ENCODE results near the gene STARD7.
"Not testable (repeated sequence)": the region's sequence is repeated elsewhere in the genome, so short reads cannot be mapped to it uniquely, and the experiment has no call there.

The STARD7 gene

DNA sequence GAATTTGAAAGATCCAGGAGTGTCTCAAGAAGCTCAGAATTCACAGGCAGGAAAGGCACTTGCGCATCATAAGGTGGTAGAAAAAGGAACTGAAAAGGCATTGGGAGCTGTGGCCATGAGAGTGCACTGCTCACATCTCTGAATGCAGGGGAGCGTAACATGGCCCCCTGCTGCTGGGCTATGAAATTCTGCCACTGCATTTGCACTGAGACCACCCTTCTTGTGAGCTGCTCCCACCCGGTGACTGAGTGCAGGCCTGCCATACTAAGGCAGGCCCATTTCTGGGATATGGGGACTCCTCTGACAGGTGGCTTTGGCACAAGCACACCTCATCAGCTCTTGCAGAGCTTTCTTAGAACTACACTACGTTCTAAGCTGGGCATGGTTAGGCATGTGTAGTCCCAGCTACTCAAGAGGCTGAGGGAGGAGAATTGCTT, 25.3 kb upstream of the STARD7 start:
- DNase-seq (ENCODE audit: low spot score), result no peak

DNA sequence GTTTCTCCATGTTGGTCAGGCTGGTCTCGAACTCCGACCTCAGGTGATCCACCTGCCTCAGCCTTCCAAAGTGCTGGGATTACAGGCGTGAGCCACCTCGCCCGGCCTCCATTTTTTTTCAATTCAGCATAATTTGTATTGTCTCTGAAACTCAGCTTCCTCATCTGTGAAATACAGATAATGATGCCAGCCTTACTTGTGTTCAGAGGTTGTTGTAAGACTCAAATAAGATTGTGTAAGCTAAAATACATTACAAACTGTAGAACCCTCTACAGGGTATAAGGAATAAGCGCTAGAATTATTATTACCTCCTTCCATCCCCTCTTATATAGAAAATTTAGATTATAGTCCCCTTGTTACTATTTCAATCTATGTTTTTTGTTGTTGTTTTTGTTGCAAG, 24.8 kb upstream of the STARD7 start:
- DNase-seq (ENCODE audit: low spot score), result no peak

DNA sequence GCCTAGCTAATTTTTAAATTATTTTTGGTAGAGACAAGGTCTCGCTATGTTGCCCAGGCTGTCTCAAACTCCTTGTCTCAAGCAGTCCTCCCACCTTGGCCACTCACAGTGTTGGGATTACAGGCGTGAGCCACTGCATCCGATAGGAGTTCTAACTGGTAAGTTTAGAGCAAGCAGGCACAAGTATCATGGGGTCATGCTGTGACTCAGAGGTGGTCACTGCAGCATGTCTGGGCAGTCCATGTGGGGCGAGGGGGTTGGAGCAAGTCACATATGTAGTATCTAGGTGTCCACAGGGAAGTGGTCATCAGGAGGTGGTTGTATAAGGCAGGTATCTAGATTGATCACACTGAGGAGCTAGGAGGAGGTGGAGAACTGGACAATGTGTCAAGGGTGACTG, 22.7 kb upstream of the STARD7 start:
- no peak for DNase-seq (ENCODE audit: low spot score)

DNA sequence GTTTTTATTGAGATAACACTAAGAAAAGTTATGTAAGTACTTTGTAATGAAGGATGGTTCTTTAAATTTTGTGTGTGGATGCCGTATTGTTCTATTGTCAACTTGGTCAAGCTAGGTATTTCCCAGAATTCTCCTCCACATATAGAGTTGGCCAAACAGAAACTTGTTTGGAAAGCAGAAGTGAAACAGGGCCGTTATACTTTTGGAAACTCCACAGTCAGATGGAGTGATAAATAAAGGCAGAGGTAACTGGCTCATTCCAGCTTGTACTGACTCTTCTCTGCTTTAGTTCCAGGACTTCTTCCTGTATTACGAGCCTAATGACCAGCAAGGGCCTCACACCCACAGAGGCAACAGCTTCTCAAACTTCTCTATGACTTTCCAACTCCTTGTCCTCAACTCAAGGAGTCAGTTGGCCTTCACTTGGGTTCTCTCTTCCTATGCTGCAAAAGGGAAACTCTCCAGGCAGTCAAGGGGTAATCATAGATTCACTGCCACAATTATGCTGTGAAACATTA, 16.4 kb upstream of the STARD7 start:
- DNase-seq (ENCODE audit: low spot score), result no peak

DNA sequence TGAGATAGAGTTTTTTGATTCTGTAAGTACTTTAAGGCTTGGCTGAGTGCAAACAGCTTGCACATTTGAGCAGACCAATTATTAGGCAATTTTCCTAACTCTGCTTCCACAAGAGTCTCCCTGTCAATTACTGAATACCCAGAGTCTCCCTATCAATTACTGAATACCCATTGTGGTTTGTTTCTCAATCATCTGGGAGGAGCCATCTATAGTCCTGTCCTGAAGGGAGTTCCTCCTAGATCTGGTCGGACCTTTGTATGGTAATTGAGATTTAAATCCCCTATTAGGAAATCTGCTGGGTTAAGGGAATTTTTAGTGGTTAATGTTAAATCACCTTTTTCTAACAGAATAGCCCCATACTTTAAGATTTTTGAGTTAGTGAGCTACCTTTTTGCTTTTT, 12.5 kb upstream of the STARD7 start:
- DNase-seq (ENCODE audit: low spot score), result not testable (repeated sequence)

DNA sequence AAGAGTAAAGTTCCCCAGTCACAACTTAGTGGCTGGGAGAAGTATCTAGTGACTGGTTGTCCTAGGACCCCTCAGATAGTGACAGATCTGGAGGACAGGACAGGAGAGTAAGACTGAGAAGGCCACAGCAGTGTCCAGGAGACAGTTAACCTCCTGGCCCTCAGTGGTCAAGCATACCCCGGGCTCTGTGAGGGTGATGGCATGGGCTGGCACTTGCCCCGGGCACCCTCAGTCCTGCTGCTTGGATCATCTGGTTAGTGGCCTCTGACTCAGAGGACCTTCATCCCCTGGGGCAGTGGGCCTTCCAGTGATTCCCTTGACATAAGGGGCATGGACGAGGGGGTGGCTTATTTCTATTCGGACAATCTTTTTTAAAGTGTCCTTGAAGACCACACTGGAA, 11.3 kb upstream of the STARD7 start:
- not testable (repeated sequence) for DNase-seq (ENCODE audit: low spot score)

DNA sequence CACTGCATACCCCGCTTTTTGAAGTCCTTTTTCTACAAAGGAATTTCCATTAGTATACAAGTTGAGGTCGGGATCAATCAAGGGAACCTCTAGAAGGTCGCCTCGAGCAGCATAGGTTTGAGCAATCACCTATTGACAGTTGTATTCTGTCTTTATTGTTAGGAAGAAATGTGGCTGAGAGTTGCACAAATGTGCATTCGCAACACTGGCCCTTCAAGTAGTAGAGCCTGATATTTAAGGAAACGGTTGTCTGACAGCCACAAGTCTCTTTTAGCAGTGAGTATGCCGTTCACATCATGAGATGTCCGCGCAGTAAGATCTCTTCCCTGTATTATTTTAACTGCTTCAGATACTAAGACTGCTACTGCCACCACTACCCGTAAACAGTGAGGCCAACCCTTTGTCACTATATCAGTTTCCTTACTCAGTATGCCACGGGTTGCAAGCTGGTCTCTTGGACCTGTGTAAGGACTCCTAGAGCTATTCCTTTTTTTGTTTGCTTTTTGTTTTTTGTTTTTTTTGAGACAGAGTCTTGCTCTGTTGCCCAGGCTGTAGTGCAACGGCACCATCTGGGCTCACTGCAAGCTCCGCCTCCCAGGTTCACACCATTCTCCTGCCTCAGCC, 10.0 kb upstream of the STARD7 start:
- DNase-seq (ENCODE audit: low spot score), result no peak

DNA sequence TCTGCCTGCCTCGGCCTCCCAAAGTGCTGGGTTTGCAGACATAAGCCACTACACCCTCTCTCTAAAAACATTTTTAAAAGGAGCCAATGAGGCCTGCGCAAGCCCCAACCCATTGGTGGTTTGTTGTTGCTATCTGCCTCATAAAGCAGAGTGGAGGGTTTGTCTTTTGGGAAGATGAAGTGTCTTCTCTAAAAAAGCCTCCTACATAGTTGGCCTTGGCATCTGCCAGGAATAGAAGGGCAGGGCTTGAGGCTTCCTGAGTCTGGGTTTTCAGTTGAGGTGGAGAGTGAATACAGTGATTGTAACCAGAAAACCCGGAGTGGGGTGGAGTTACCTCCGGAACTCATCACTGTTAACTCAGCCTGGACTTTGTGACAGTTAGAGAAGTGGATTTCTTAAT, 5.9 kb upstream of the STARD7 start:
- no peak for DNase-seq (ENCODE audit: low spot score)

DNA sequence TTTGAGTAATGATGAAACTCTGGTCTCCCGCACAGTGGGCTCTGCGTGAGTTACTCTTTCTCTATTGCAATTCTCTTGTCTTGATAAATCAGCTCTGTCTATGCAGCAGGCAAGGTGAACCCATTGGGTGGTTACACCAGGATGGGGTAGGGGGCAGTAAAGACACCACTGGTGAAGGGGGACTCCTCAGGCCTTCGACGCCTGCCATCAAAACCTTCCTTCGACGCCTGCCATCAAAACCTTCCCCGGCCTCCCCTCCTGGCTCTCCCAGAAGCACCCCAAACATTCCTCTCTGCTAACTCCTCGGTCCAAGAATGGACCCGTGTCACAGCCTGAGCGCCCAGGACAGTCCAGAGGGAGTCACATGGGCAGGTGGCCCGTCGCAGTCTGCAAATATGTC, 4.8 kb upstream of the STARD7 start:
- no peak for DNase-seq (ENCODE audit: low spot score)

DNA sequence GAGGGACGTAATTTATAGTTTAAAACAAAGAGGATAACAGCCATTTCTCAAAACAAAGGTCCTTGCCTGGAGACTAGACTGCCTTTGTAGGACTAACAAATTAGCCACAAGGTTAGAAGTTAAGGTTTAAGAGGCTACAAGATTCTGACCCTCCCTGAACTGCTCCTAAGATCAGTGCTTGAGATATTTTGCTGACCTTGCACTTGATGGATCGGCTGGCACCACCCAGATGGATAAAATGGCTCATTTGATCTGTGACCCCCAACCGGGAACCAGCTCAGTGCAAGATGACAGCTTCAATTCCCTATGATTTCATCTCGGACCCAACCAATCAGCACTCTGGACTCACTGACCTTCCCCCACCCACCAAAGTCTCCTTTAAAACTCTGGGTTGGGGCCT, 3.7 kb upstream of the STARD7 start:
- DNase-seq (ENCODE audit: low spot score), result no peak

DNA sequence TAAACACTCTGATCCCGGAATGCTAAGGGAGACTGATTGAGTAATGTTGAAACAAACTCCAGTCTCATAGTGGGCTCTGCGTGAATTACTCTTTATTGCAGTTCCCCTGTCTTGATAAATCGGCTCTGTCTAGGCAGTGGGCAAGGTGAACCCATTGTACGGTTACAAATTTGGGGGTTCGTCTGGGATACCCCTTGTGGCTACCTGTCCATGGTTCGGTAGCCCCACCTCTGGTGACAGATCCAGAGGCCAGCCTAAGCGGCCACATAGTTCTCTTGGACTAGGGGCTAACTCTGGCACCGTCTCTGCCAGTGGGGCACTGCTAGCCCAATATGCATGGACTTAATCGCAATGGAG, 1.1 kb upstream of the STARD7 start:
- DNase-seq (ENCODE audit: low spot score), result no peak

DNA sequence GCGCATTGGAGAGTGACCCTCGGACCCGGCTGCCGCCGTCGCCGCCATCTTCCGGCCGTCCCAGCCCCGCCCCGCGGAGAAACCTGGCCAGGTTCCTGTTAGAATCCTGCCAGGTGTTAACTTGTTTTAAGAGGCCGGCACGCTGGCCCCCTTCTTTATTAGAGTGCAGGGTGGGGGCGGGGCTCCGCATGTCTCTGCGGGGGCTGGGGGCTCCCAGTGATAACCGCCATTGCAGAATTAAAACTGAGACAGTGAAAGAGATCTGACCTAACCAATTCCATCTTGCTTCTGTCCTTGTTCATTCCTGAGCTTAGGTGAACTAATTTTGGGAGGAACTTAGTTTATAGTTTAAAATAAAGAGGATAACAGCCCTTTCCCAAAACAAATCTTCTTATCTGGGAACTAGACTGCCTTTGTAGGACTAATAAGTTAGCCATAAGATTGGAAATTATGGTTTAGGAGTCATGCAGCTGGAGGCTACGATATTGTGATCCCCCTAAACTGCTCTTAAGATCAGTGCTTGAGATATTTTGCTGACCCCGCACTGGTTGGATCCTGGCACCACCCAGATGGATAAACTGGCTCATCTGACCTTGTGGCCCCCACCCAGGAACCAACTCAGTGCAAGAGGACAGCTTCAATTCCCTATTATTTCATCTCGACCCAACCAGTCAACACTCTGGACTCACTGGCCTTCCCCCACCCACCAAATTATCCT, 543 bp upstream of the STARD7 start:
- no peak for DNase-seq (ENCODE audit: low spot score)

DNA sequence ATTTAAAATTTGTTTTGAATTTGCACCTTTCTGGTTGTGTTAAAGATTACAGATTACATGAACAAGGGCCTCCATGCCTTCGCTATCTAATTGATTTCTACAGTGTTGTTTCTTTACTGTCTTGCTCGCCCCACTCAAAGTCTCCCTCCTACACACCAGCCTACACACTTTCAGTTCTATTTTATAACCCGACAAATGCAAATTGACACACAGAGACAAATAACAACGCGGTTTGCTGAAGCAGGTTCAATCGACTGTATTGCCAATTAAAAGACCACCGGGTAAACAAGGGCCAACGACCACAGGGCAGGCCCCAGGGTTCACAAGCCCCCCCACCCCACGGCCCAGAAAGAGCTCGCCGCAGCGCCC, 869 bp downstream of the STARD7 start:
- DNase-seq (ENCODE audit: low spot score), result no peak

DNA sequence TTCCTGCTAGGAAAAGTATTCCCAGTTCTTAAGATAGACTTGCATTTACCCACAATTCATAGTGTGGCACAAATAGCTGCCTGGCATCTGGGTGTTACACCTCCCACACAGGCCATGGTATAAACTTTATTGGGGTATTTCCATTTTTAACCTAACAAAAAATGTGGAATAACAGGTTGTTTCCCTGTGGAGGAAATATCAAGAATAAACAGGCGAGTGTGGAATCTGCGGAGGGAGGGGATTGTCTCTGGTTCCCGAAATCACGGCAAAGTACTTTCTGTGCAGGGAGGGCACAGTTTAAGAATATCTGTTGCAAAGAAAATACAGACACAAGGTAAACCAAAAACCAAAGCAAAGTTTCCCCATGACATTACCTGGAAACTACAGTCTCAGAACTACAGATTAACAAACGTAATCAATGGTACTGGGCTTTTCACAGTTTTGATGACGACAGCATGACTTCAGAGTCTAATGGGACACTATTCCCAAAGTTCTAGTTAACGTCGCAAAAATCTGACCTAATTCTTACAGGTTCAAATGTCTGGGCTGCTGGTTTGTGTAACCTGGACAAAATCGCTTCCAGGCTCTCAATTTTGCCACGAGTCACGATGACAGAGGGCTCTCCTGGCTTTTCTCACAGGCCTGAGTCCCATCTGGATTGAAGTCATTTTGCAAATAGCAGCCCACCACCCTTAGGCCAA, 1.4 kb downstream of the STARD7 start:
- no peak for DNase-seq (ENCODE audit: low spot score)

DNA sequence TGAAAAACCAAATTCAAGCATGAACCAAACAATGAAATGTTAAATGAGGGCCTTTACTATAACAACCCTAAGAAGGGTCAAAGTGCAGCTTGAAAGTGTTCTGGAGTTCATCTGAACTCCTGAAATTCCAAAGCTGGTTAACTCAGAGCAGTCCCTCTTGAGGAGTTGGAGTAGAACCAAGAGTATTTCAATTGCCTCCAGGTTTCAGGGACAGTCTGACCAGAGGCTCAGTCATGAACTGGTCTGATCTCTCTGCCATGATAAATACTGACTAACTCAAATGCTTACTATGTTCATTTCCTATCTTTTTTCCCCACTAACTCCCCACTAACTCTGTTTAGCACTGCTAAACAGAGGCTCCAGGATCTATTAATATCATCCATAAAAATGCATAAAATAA, 2.7 kb downstream of the STARD7 start:
- no peak for DNase-seq (ENCODE audit: low spot score)

DNA sequence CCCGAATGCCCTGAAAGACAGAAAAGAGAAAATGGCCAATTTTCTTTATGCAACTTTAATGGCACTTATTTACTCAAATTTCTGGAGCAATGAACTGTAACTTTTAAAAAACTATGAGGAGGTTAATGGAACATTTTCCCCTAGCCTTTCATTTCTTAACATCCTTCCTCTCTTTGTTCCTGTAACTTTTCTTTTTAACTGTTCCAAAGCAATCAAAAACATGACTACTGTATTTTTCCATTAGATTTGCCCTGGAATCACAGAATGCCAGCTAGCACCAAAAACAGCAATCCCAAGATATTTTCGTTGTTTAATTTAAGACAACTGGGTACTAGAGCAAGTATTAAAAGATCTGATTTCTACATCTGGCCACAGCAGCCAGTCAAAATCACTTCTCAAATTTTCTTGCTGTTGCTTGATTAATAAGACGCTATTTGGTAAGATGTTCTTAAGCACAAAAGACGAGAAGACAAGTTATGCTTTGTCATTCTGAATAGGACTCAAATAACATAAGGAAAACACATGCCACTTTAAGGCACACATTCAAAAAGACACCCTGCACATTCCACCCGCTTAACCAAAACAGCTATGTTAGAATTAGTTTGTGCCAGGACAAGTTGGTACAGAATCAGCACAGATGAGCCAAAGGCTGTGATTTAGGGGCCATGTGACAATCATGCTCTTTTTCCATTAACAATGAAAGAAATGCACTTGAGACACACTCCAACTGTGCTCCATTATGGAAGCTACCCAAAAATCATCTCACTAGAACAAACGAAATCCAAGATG, 3.6 kb downstream of the STARD7 start:
- peak; percentile 85 for DNase-seq (ENCODE audit: low spot score)

DNA sequence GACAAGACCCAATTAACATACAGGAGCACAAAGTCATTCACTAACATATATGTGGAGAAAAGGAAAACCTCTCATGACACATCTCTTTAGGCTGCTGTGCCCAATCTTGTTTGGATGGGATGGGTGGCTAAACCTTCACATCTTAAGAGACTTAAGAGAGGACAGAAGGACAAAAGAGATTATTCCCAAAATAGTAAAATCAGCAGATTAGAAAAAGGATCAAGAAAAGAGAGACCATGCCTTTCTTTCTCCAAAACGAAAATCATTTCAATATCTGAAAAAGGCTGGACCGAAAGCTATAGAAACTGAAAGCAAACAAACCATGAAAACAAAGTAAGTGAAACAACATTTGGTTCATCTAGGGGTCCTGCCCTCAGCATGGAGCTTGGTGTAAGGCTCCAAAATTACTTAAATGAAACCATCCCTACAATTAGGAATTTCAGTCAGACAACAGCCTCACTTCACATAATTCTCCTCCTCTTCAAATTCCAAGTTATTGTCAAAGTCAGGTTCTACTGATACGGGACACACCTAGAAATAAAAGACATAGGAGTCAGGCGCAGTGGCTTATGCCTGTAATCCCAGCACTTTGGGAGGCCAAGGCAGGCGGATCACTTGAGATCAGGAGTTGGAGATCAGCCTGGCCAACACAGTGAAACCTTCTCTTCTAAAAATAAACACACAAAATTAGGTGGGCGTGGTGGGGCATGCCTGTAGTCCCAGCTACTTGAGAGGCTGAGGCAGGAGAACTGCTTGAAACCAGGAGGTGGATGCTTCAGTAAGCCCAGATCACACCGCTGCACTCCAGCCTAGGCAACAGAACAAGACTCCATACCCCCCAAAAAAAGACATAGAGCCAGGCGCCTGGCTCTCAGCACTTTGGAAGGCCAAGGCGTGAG, 5.2 kb downstream of the STARD7 start:
- DNase-seq (ENCODE audit: low spot score), result no peak

DNA sequence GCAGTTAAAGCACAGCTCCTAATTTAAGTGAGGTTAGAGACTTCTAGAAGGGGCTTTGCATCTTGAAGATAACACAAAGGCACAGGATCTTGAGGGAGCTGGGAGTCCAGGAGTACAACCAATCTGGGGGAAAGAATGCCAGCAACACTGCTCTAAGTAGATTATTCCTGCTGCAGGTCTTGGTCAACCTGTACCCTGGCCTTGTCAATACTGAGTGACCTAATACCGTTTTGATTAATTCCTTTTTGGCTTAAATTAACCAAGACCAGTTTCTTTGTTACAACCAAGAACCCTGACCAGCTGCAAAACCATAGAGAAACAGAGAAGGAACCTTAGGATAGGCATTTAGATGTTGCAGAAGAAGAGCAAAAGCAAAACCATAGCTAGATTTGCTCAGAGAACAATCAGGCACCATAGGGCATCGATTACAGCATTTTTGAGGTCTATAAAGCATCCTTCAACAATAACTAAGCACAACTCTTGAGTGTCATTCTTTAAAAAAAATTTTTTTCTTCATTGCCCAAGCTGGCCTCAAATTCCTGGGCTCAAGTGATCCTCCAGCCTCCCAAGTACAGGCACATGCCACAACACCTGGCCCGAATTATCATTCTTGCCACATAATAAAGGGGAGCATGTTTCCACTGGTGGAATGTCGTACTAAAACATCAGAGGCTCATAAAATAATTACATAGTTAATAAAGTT, 6.3 kb downstream of the STARD7 start:
- DNase-seq (ENCODE audit: low spot score), result no peak

DNA sequence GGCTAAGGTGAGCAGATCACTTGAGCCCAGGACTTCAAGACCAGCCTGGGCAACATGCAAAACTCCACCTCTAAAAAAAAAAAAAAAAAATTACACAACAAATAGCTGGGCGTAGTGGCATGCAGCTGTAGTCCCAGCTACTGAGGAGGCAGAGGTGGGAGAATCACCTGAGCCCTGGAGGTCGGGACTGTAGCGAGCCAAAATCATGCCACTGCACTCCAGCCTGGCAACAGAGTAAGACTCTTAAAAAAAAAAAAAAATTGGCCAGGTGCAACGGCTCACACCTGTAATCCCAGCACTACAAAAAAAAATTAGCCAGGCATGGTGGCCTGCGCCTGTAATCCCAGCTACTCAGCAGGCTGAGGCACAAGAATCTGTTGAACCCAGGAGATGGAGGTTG, 7.3 kb downstream of the STARD7 start:
- DNase-seq (ENCODE audit: low spot score), result no peak

DNA sequence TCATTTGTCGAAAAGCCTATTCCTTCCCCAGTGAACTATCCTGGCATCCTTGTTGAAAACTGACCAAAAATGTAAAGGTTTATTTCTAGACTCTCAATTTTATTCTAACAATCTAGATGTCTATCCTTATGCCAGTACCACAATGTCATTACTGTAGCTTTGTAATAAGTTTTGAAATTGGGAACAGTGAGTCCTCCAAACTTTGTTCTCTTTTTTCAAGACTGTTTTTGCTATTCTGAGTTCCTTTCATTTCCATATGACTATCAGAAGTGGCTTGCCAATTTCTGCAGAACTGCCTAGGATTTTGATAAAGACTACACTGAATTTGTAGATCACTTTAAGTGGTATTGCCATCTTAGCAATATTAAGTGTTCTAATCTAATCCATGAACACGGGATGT, 9.7 kb downstream of the STARD7 start:
- DNase-seq (ENCODE audit: low spot score), result no peak
